MCF 10A (cell line): Measurements from ENCODE around the gene SF3B3. TPM values are rescaled to one million over a fixed set of nuclear protein-coding genes. Genes with fewer than 3 reads are reported as not detected.

Source experiments
- BruUV-seq: library from RNA; stranded (reverse); fragments of 400-500 nt; replicated peaks from 2 replicates; lab custom pipeline; 2021; lab: Mats Ljungman, UMichigan
- CTCF ChIA-PET: fragments of 300-600 bp; sonication (Branson Sonifier 250); formaldehyde crosslinking; extraction: SDS; loops from one replicate; lab custom pipeline; 2021; ENCODE audit warnings: antibody characterized with exemption, inconsistent platforms; lab: Yijun Ruan, JAX
- POLR2A ChIA-PET: fragments of 300-600, 350-650 bp; sonication (Branson Sonifier 250); formaldehyde crosslinking; extraction: SDS; loops from one replicate; lab custom pipeline; 2020; ENCODE audit warnings: antibody characterized with exemption, inconsistent platforms; lab: Yijun Ruan, JAX
- DNase-seq: peaks from one replicate; pipeline ENCODE4 v3.0.0-alpha.2; 2018; ENCODE audit not compliant: unreplicated experiment
- H3K27ac Mint-ChIP-seq: one replicate; pipeline ENCODE4 v1.8.0; 2022; ENCODE audit warnings: mild to moderate bottlenecking, low read depth, mixed read lengths; ENCODE audit not compliant: unreplicated experiment
- H3K27me3 Mint-ChIP-seq: one replicate; pipeline ENCODE4 v1.8.0; 2022; ENCODE audit warnings: mixed read lengths; ENCODE audit not compliant: insufficient read depth, unreplicated experiment
- H3K36me3 Mint-ChIP-seq: one replicate; pipeline ENCODE4 v1.8.0; 2022; ENCODE audit warnings: mild to moderate bottlenecking, moderate library complexity, mixed read lengths; ENCODE audit not compliant: insufficient read depth, unreplicated experiment
- H3K4me1 Mint-ChIP-seq: one replicate; pipeline ENCODE4 v1.8.0; 2022; ENCODE audit warnings: mixed read lengths; ENCODE audit not compliant: insufficient read depth, unreplicated experiment
- H3K4me3 Mint-ChIP-seq: one replicate; pipeline ENCODE4 v1.8.0; 2022; ENCODE audit warnings: mild to moderate bottlenecking, moderate library complexity, mixed read lengths; ENCODE audit not compliant: unreplicated experiment
- H3K9me3 Mint-ChIP-seq: one replicate; pipeline ENCODE4 v1.8.0; 2022; ENCODE audit warnings: mixed read lengths; ENCODE audit not compliant: unreplicated experiment
- CTCF ChIP-seq: fragments of 200-600 bp; IDR thresholded peaks from one replicate; pipeline ENCODE4 v1.8.0; 2022; ENCODE audit warnings: antibody characterized with exemption, mild to moderate bottlenecking; ENCODE audit not compliant: unreplicated experiment
- intact Hi-C: fragments of 100-400 bp; cut with micrococcal nuclease; formaldehyde crosslinking; loops from 2 replicates; pipeline ENCODE4 v1.14.1; 2022
- total RNA-seq: library from RNA; stranded (reverse); gene quantifications from 2 replicates; pipeline ENCODE4 v1.2.3, GENCODE V29; 2022

Gene SF3B3
- total RNA-seq, 1 experiment from 2014 or later = 309 TPM

- POLR2A ChIA-PET = interaction anchor here (0.7 to 2.4 kb wide), 2 partner anchors 19 to 455 kb away, joined by 3 to 7 read pairs; no protein-coding TSS in a partner anchor
- no peak for TF ChIP-seq CTCF
- peaks cover 16% of the 10 kb centered on the region for H3K4me1 Mint-ChIP-seq
- DNase-seq = no peak
- CTCF ChIA-PET = interaction anchor here (1.0 to 2.3 kb wide), 3 partner anchors 25 to 189 kb away, joined by 3 to 10 read pairs (median 4); no protein-coding TSS in a partner anchor
- peaks cover 27% of the 10 kb centered on the region for H3K36me3 Mint-ChIP-seq
- no peaks in the 10 kb centered on the region for H3K9me3 Mint-ChIP-seq
- H3K27ac Mint-ChIP-seq = no peak overlapping the region
- H3K4me3 Mint-ChIP-seq = no peak overlapping the region
- intact Hi-C loops = loop anchor here (5.0 kb wide), 1 partner anchor 72 kb away; no protein-coding TSS in a partner anchor
- no TSS peak for BruUV-seq
- no peaks in the 10 kb centered on the region for H3K27me3 Mint-ChIP-seq
These were observed 56.3 kb downstream of the SF3B3 start for GRCh38 chr16:70579648-70580630.

GRCh38 chr16:70582280-70582978, 58.8 kb downstream of the SF3B3 start:
- Mint-ChIP-seq H3K27me3 (no peaks in the 10 kb centered on the region), H3K4me1 (peaks cover 1% of the 10 kb centered on the region), H3K27ac (no peak overlapping the region), H3K4me3 (no peak overlapping the region), H3K36me3 (peaks cover 2% of the 10 kb centered on the region), H3K9me3 (no peaks in the 10 kb centered on the region)
- POLR2A ChIA-PET = interaction anchor here (0.7 to 1.0 kb wide), 2 partner anchors 9 to 30 kb away, joined by 3 read pairs; no protein-coding TSS in a partner anchor
- CTCF ChIA-PET = interaction anchor here (0.9 kb wide), 1 partner anchor 71 kb away, joined by 3 read pairs; no protein-coding TSS in a partner anchor
- BruUV-seq = no TSS peak
- no peak for TF ChIP-seq CTCF
- no peak for DNase-seq
- intact Hi-C loops = no loop called here

- no TSS peak for BruUV-seq
- CTCF ChIA-PET = interaction anchor here (0.6 kb wide), 1 partner anchor 1175 kb away, joined by 3 read pairs; no protein-coding TSS in a partner anchor
- POLR2A ChIA-PET = interaction anchor here (2.1 kb wide), 1 partner anchor 10 kb away, joined by 7 read pairs; no protein-coding TSS in a partner anchor
- intact Hi-C loops = no loop called here
- no peak for DNase-seq
- H3K4me3 Mint-ChIP-seq = no peak overlapping the region
- H3K27me3 Mint-ChIP-seq = no peaks in the 10 kb centered on the region
- peaks cover 9% of the 10 kb centered on the region for H3K4me1 Mint-ChIP-seq
- no peak overlapping the region for H3K27ac Mint-ChIP-seq
- no peaks in the 10 kb centered on the region for H3K9me3 Mint-ChIP-seq
- no peaks in the 10 kb centered on the region for H3K36me3 Mint-ChIP-seq
- no peak for TF ChIP-seq CTCF
These were observed 63.1 kb downstream of the SF3B3 start for GRCh38 chr16:70586731-70587130.
